COLO668 (cell line): ENCODE data around the gene GMFB.

ENCODE experiments used
- DNase-seq: peaks from one replicate; lab custom pipeline; 2025; ENCODE audit not compliant: unreplicated experiment; lab: John Stamatoyannopoulos, UW

GMFB gene

GRCh38 chr14:54493293-54493692 is 4.5 kb upstream of the GMFB start:
- DNase-seq = no peak

- no peak for DNase-seq
Measured at GRCh38 chr14:54490445-54491175, 1.8 kb upstream of the GMFB start.

- no peak for DNase-seq
Measured at GRCh38 chr14:54489731-54490444, 1.1 kb upstream of the GMFB start.

- no peak for DNase-seq
Measured at GRCh38 chr14:54489318-54489683, 521 bp upstream of the GMFB start.

- no peak for DNase-seq
Measured at GRCh38 chr14:54488318-54488645, 498 bp downstream of the GMFB start.

- DNase-seq = no peak
Measured at GRCh38 chr14:54487771-54488170, 1.0 kb downstream of the GMFB start.

- DNase-seq = no peak
Measured at GRCh38 chr14:54486685-54487084, 2.1 kb downstream of the GMFB start.

- no peak for DNase-seq
Measured at GRCh38 chr14:54483846-54484245, 4.9 kb downstream of the GMFB start.

GRCh38 chr14:54483073-54483745 is 5.6 kb downstream of the GMFB start:
- no peak for DNase-seq

- DNase-seq = no peak
Measured at GRCh38 chr14:54481695-54482094, 7.1 kb downstream of the GMFB start.

- DNase-seq = no peak
Measured at GRCh38 chr14:54480830-54481562, 7.8 kb downstream of the GMFB start.

- DNase-seq = no peak
Measured at GRCh38 chr14:54478636-54479215, 10.1 kb downstream of the GMFB start.

- no peak for DNase-seq
Measured at GRCh38 chr14:54475911-54476310, 12.9 kb downstream of the GMFB start.

- no peak for DNase-seq
Measured at GRCh38 chr14:54475187-54475899, 13.4 kb downstream of the GMFB start.

- DNase-seq = no peak
Measured at GRCh38 chr14:54474232-54474793, 14.5 kb downstream of the GMFB start.

GRCh38 chr14:54472315-54472714 is 16.5 kb downstream of the GMFB start:
- no peak for DNase-seq

- no peak for DNase-seq
Measured at GRCh38 chr14:54471641-54472040, 17.1 kb downstream of the GMFB start.

- no peak for DNase-seq
Measured at GRCh38 chr14:54470701-54471100, 18.1 kb downstream of the GMFB start.

- DNase-seq = no peak
Measured at GRCh38 chr14:54467280-54467679, 21.5 kb downstream of the GMFB start.

- no peak for DNase-seq
Measured at GRCh38 chr14:54465654-54466053, 23.1 kb downstream of the GMFB start.
